ENCODE results near the gene ELFN2. TPM values are rescaled to one million over a fixed set of nuclear protein-coding genes. Genes with fewer than 3 reads are reported as not detected.

ELFN2 gene
- total and polyA plus RNA-seq, 8 donors: 0.70 to 4.9 (median 1.5) TPM

- TF ChIP-seq CTCF (IDR thresholded peaks at IDR 0.05): no peak
- peaks cover 0 to 46% of the 10 kb centered on the region in 2 donors for H3K27me3 ChIP-seq
- no peak overlapping the region for H3K4me3 ChIP-seq
- no peak for ATAC-seq
- intact Hi-C loops (cut with DNase I): no loop called here
- H3K9me3 ChIP-seq: no peaks in the 10 kb centered on the region
- no peak overlapping the region for H3K27ac ChIP-seq
- peak in 1 of 4 donors; percentile 53 for DNase-seq
- H3K4me1 ChIP-seq: peaks cover 0 to 6% of the 10 kb centered on the region in 2 donors
- H3K36me3 ChIP-seq: no peaks in the 10 kb centered on the region
Measured at GRCh38 chr22:37343348-37343747, 83.9 kb downstream of the ELFN2 start.

- TF ChIP-seq CTCF (IDR thresholded peaks at IDR 0.05): no peak
- Histone ChIP-seq H3K4me3 (no peak overlapping the region), H3K4me1 (peaks cover 0 to 6% of the 10 kb centered on the region in 2 donors), H3K36me3 (no peaks in the 10 kb centered on the region), H3K27ac (no peak overlapping the region), H3K9me3 (no peaks in the 10 kb centered on the region), H3K27me3 (peaks cover 0 to 59% of the 10 kb centered on the region in 2 donors)
- intact Hi-C loops (cut with DNase I): no loop called here
- no peak for ATAC-seq
- no peak for DNase-seq
Measured at GRCh38 chr22:37342065-37342464, 85.2 kb downstream of the ELFN2 start.

GRCh38 chr22:37340331-37341262 is 86.7 kb downstream of the ELFN2 start:
- Histone ChIP-seq H3K27me3 (peaks cover 3 to 73% of the 10 kb centered on the region in 2 donors), H3K4me3 (no peak overlapping the region), H3K36me3 (no peaks in the 10 kb centered on the region), H3K9me3 (no peaks in the 10 kb centered on the region), H3K4me1 (no peaks in the 10 kb centered on the region), H3K27ac (no peak overlapping the region)
- TF ChIP-seq CTCF (IDR thresholded peaks at IDR 0.05): no peak
- DNase-seq (peak in 1 of 4 donors; percentile 57), ATAC-seq (no peak)
- intact Hi-C loops (cut with DNase I): no loop called here

- intact Hi-C loops (cut with DNase I): no loop called here
- H3K36me3 ChIP-seq: no peaks in the 10 kb centered on the region
- ATAC-seq (no peak), DNase-seq (peak in 1 of 4 donors; percentile 30)
- H3K27ac ChIP-seq: no peak overlapping the region
- H3K9me3 ChIP-seq: no peaks in the 10 kb centered on the region
- no peak for TF ChIP-seq CTCF (IDR thresholded peaks at IDR 0.05)
- no peaks in the 10 kb centered on the region for H3K4me1 ChIP-seq
- peaks cover 22 to 87% of the 10 kb centered on the region in 2 donors for H3K27me3 ChIP-seq
- H3K4me3 ChIP-seq: no peak overlapping the region
Measured at GRCh38 chr22:37338539-37339246, 88.6 kb downstream of the ELFN2 start.

Data from left lung (tissue), 10 donors.